GM12878 (cell line): ENCODE results near the gene STYXL1. TPM values are rescaled to one million over a fixed set of nuclear protein-coding genes. Genes with fewer than 3 reads are reported as not detected.

Experiments
- ASH2L ChIP-seq: fragments of 300-600, 200-600 bp; sonication (generic); IDR thresholded peaks from 2 replicates; pipeline ENCODE4 v1.6.1; 2017; ENCODE audit warnings: low read depth, mild to moderate bottlenecking, borderline replicate concordance
- ATF7 ChIP-seq: fragments of 450-650 bp; IDR thresholded peaks from 2 replicates; pipeline ENCODE4 v1.6.1; 2016; ENCODE audit warnings: low read depth, mild to moderate bottlenecking
- BRCA1 ChIP-seq: IDR thresholded peaks from 2 replicates; pipeline ENCODE4 v1.6.1; 2011; ENCODE audit warnings: low read depth, low read length, improper control_type of control experiment
- EED ChIP-seq: sonication (generic); IDR thresholded peaks from 2 replicates; pipeline ENCODE4 v1.6.1; 2016; ENCODE audit warnings: antibody characterized with exemption, low read depth
- FOXM1 ChIP-seq: IDR thresholded peaks from 2 replicates; pipeline ENCODE4 v1.6.1; 2012; ENCODE audit warnings: low read depth, mild to moderate bottlenecking, inconsistent platforms, low read length, moderate library complexity
- GABPA ChIP-seq: IDR thresholded peaks from 2 replicates; pipeline ENCODE4 v1.6.1; 2014; ENCODE audit warnings: antibody characterized with exemption, low read depth, mild to moderate bottlenecking, inconsistent platforms
- HCFC1 ChIP-seq: fragments of 150-350 bp; IDR thresholded peaks from 2 replicates; pipeline ENCODE4 v1.6.1; 2014; ENCODE audit warnings: low read length
- LARP7 ChIP-seq: fragments of 450-650 bp; IDR thresholded peaks from 2 replicates; pipeline ENCODE4 v1.6.1; 2017; ENCODE audit warnings: mild to moderate bottlenecking
- MEF2B ChIP-seq: fragments of 450-650 bp; IDR thresholded peaks from 2 replicates; pipeline ENCODE4 v1.6.1; 2018; ENCODE audit warnings: mild to moderate bottlenecking, moderate library complexity; ENCODE audit not compliant: partially characterized antibody, poor library complexity, severe bottlenecking
- MYB ChIP-seq: fragments of 150-350 bp; IDR thresholded peaks from 2 replicates; pipeline ENCODE4 v1.6.1; 2014; ENCODE audit warnings: mild to moderate bottlenecking, low read depth, low read length, borderline replicate concordance
- NBN ChIP-seq: fragments of 450-650 bp; IDR thresholded peaks from 2 replicates; pipeline ENCODE4 v1.6.1; 2016
- NR2C1 ChIP-seq: fragments of 450-650 bp; IDR thresholded peaks from 2 replicates; pipeline ENCODE4 v1.6.1; 2017; ENCODE audit warnings: antibody characterized with exemption, mild to moderate bottlenecking, moderate library complexity
- PAX5 ChIP-seq: IDR thresholded peaks from 2 replicates; pipeline ENCODE4 v1.6.1; 2011; ENCODE audit warnings: low read depth, low read length, borderline replicate concordance
- POLR2A ChIP-seq: IDR thresholded peaks from 2 replicates; pipeline ENCODE4 v1.6.1; 2011; ENCODE audit warnings: low read depth, mild to moderate bottlenecking, low read length
- POLR2AphosphoS2 ChIP-seq: IDR thresholded peaks from 2 replicates; pipeline ENCODE4 v1.6.1; 2011; ENCODE audit warnings: low read depth, mild to moderate bottlenecking, low read length, improper control_type of control experiment, moderate library complexity
- POLR2AphosphoS5 ChIP-seq: IDR thresholded peaks from 2 replicates; pipeline ENCODE4 v1.6.1; 2011; ENCODE audit warnings: mild to moderate bottlenecking, low read length, inconsistent platforms
- RB1 ChIP-seq: fragments of 450-650 bp; formaldehyde crosslinking; IDR thresholded peaks from 2 replicates; pipeline ENCODE4 v1.6.1; 2017; ENCODE audit warnings: mild to moderate bottlenecking, borderline replicate concordance
- RBBP5 ChIP-seq: fragments of 200-600 bp; sonication (generic); conservative IDR thresholded peaks from 2 replicates; pipeline ENCODE4 v1.6.1; 2016
- SMAD1 ChIP-seq: fragments of 450-650 bp; IDR thresholded peaks from 2 replicates; pipeline ENCODE4 v1.6.1; 2018; ENCODE audit warnings: mild to moderate bottlenecking, low read depth; ENCODE audit not compliant: partially characterized antibody
- SREBF1 ChIP-seq: IDR thresholded peaks from 2 replicates; pipeline ENCODE4 v1.6.1; 2012; ENCODE audit warnings: mild to moderate bottlenecking, low read length
- SREBF2 ChIP-seq: IDR thresholded peaks from 2 replicates; pipeline ENCODE4 v1.6.1; 2012; ENCODE audit warnings: mild to moderate bottlenecking, low read length
- STAT1 ChIP-seq: fragments of 450-650 bp; conservative IDR thresholded peaks from 2 replicates; pipeline ENCODE4 v1.6.1; 2014; ENCODE audit warnings: antibody characterized with exemption, mild to moderate bottlenecking
- TCF12 ChIP-seq: IDR thresholded peaks from 2 replicates; pipeline ENCODE4 v1.6.1; 2011; ENCODE audit warnings: low read depth, mild to moderate bottlenecking, low read length
- USF2 ChIP-seq: IDR thresholded peaks from 2 replicates; pipeline ENCODE4 v1.6.1; 2011; ENCODE audit warnings: low read depth, low read length, improper control_type of control experiment, borderline replicate concordance
- ZNF207 ChIP-seq: fragments of 450-650 bp; IDR thresholded peaks from 2 replicates; pipeline ENCODE4 v1.6.1; 2014; ENCODE audit warnings: antibody characterized with exemption, mild to moderate bottlenecking, borderline replicate concordance
- ZSCAN29 ChIP-seq: fragments of 450-650 bp; IDR thresholded peaks from 2 replicates; pipeline ENCODE4 v1.6.1; 2017; ENCODE audit warnings: mild to moderate bottlenecking, moderate library complexity
- polyA plus RNA-seq, 11 experiments: library from polyadenylated mRNA; depleted of rRNA in 4 of 11; unstranded in 6 of 11; stranded (reverse) in 5 of 11; fragments of >200 nt; fragmentation: Nextera tagmentation in 4 of 11; fragmentation: Illumina TruSeq in 1 of 11; extraction: Ambion mirVana in 4 of 11; extraction: Trizol in 1 of 11; gene quantifications; 1 replicate in 1 of 11; 2 replicates in 10 of 11; pipeline versions ENCODE4 v1.2.1 to v1.2.3, GENCODE V29; 2011 to 2016; ENCODE audit warnings: inconsistent platforms in 2 of 11, missing spikeins in 2 of 11, low read depth in 1 of 11
- total RNA-seq, 4 experiments: library from RNA; depleted of rRNA in 3 of 4; stranded (reverse); fragments of >200 nt in 3 of 4; fragmentation: Illumina TruSeq in 1 of 4; extraction: Trizol in 1 of 4; gene quantifications; 2 replicates each; pipeline versions ENCODE4 v1.2.1 to v1.2.3, GENCODE V29; 2013 to 2021
- TF ChIP-seq, protein P1 (sequence below): fragments of 450-650 bp; IDR thresholded peaks from 2 replicates; pipeline ENCODE4 v1.6.1; 2016; ENCODE audit warnings: mild to moderate bottlenecking, moderate library complexity, borderline replicate concordance

Gene STYXL1
- total and polyA plus RNA-seq, 10 of the 15 experiments (the other 5 are each of a cell fraction or from before 2014, with no cell fraction given) = 18.4 to 65.9 (median 40.7) TPM

DNA sequence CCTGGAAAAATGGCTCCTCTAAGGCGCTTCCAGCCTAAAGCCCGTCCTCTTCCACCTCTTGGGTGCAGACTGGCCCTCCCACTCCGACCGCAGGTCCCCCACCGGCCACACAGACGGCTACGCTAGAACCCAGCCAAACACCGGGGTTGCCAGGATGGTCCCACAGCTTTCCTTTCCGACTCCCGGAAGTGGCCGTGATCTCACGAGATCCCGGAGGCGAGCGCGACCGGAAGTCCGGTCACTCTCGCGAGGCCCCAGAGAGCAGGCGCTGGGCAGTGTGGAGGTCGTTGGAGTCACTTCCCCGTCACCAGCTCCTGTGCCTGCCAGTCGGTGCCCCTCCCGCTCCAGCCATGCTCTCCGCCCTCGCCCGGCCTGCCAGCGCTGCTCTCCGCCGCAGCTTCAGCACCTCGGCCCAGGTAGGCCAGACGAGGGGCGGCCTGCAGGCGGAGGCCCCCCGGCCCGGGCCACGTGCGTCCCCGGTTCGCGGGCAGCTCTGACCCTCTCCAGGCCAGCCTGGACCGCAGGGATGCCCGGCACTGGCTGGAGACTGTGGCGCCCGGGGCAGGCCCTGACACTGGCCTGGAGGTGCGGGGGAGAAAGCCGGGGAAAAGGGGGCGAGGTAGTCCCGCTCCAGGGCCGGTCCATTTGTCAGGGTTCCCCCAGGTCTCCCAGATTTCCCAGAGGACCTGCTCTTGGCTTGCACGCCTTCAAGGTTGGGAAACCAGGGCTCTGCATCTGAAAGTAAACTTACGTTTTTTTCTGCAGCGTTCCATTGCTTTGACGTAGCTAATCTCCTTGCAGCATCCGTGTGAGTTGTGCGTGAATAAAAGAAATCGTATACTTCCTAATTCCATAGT, at the start of gene STYXL1, which contains the start of gene MDH2 (continued):
- TF ChIP-seq SREBF1 (no peak), MYB (no peak), ATF7 (no peak), SMAD1 (no peak), ZNF207 (peak; percentile 92; the same call in 1 of the 2 replicates), SREBF2 (0 out of 2 replicates have a peak, but pooled peaks have one; percentile 16), PAX5 (peak; percentile 30; the same call in 1 of the 2 replicates), STAT1 (0 out of 2 replicates have a peak, but pooled peaks have one; percentile 53), USF2 (no peak), MEF2B (no peak), BRCA1 (peak; percentile 96), POLR2AphosphoS2 (peak; percentile 81), FOXM1 (no peak; the same call in 1 of the 2 replicates), GABPA (peak; percentile 95), EED (peak; percentile 33; the same call in 1 of the 2 replicates), TCF12 (peak; percentile 62; the same call in 1 of the 2 replicates), HCFC1 (peak; percentile 78), POLR2AphosphoS5 (peak; percentile 91), LARP7 (peak; percentile 58), NR2C1 (peak; percentile 87), ZSCAN29 (no peak), NBN (0 out of 2 replicates have a peak, but pooled peaks have one; percentile 63), RBBP5 (no peak), RB1 (0 out of 2 replicates have a peak, but pooled peaks have one; percentile 60), POLR2A (peak; percentile 98), ASH2L (no peak; the same call in 1 of the 2 replicates)
- TF ChIP-seq, protein P1, sequence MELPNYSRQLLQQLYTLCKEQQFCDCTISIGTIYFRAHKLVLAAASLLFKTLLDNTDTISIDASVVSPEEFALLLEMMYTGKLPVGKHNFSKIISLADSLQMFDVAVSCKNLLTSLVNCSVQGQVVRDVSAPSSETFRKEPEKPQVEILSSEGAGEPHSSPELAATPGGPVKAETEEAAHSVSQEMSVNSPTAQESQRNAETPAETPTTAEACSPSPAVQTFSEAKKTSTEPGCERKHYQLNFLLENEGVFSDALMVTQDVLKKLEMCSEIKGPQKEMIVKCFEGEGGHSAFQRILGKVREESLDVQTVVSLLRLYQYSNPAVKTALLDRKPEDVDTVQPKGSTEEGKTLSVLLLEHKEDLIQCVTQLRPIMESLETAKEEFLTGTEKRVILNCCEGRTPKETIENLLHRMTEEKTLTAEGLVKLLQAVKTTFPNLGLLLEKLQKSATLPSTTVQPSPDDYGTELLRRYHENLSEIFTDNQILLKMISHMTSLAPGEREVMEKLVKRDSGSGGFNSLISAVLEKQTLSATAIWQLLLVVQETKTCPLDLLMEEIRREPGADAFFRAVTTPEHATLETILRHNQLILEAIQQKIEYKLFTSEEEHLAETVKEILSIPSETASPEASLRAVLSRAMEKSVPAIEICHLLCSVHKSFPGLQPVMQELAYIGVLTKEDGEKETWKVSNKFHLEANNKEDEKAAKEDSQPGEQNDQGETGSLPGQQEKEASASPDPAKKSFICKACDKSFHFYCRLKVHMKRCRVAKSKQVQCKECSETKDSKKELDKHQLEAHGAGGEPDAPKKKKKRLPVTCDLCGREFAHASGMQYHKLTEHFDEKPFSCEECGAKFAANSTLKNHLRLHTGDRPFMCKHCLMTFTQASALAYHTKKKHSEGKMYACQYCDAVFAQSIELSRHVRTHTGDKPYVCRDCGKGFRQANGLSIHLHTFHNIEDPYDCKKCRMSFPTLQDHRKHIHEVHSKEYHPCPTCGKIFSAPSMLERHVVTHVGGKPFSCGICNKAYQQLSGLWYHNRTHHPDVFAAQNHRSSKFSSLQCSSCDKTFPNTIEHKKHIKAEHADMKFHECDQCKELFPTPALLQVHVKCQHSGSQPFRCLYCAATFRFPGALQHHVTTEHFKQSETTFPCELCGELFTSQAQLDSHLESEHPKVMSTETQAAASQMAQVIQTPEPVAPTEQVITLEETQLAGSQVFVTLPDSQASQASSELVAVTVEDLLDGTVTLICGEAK = peak; percentile 97
